GM23248 (cell line): ENCODE data around the gene EMC7. TPM values are rescaled to one million over a fixed set of nuclear protein-coding genes. Genes with fewer than 3 reads are reported as not detected.
"Not testable (repeated sequence)": the region's sequence is repeated elsewhere in the genome, so short reads cannot be mapped to it uniquely, and the experiment has no call there.

Source experiments
- DNase-seq: peaks from one replicate; pipeline ENCODE4 v3.0.0-alpha.2; 2015
- H2AFZ ChIP-seq: fragments of 200-600 bp; sonication (generic); 2 replicates; pipeline ENCODE4 v1.6.1; 2016; ENCODE audit warnings: antibody characterized with exemption
- H3F3A ChIP-seq: fragments of 200-600 bp; sonication (generic); 2 replicates; pipeline ENCODE4 v1.6.1; 2016; ENCODE audit warnings: mild to moderate bottlenecking, antibody characterized with exemption, mixed run types; ENCODE audit not compliant: insufficient read depth
- H3K27ac ChIP-seq: fragments of 200-600 bp; sonication (generic); 2 replicates; pipeline ENCODE4 v1.5.1; 2016; ENCODE audit warnings: mild to moderate bottlenecking
- H3K27me3 ChIP-seq: fragments of 200-600 bp; sonication (generic); replicated peaks from 2 replicates; pipeline ENCODE4 v1.6.1; 2016; ENCODE audit warnings: mild to moderate bottlenecking; ENCODE audit not compliant: insufficient read depth
- H3K36me3 ChIP-seq: fragments of 200-600 bp; sonication (generic); 2 replicates; pipeline ENCODE4 v1.6.1; 2016; ENCODE audit warnings: low read depth, mild to moderate bottlenecking
- H3K4me1 ChIP-seq: fragments of 200-600 bp; sonication (generic); 2 replicates; pipeline ENCODE4 v1.6.1; 2016; ENCODE audit warnings: mild to moderate bottlenecking; ENCODE audit not compliant: insufficient read depth
- H3K4me2 ChIP-seq: fragments of 200-600 bp; sonication (generic); one replicate; pipeline ENCODE4 v1.6.1; 2016; ENCODE audit warnings: mild to moderate bottlenecking; ENCODE audit not compliant: unreplicated experiment
- H3K4me3 ChIP-seq: fragments of 200-600 bp; sonication (generic); 2 replicates; pipeline ENCODE4 v1.5.1; 2016; ENCODE audit warnings: mild to moderate bottlenecking
- H3K79me2 ChIP-seq: fragments of 200-600 bp; sonication (generic); 2 replicates; pipeline ENCODE4 v1.6.1; 2016; ENCODE audit warnings: mild to moderate bottlenecking; ENCODE audit not compliant: insufficient read depth
- H3K9ac ChIP-seq: fragments of 200-600 bp; sonication (generic); 2 replicates; pipeline ENCODE4 v1.6.1; 2016; ENCODE audit warnings: mild to moderate bottlenecking
- H3K9me2 ChIP-seq: fragments of 200-600 bp; sonication (generic); 2 replicates; pipeline ENCODE4 v1.6.1; 2016; ENCODE audit warnings: mixed run types, mild to moderate bottlenecking, moderate library complexity; ENCODE audit not compliant: insufficient read depth
- H3K9me3 ChIP-seq: fragments of 200-600 bp; sonication (generic); one replicate; pipeline ENCODE4 v1.6.1; 2017; ENCODE audit warnings: low read depth
- H4K20me1 ChIP-seq: fragments of 200-600 bp; sonication (generic); 2 replicates; pipeline ENCODE4 v1.6.0; 2016; ENCODE audit not compliant: insufficient read depth
- EZH2 ChIP-seq: fragments of 200-600 bp; sonication (generic); IDR thresholded peaks from 2 replicates; pipeline ENCODE4 v1.6.1; 2018; ENCODE audit warnings: antibody characterized with exemption, mild to moderate bottlenecking; ENCODE audit not compliant: insufficient read depth, poor library complexity, severe bottlenecking
- EZH2phosphoT487 ChIP-seq: fragments of 200-600 bp; sonication (generic); IDR thresholded peaks from 2 replicates; pipeline ENCODE4 v1.6.1; 2018; ENCODE audit warnings: antibody characterized with exemption, moderate library complexity, mild to moderate bottlenecking, low read depth; ENCODE audit not compliant: insufficient read depth
- whole genome bisulfite sequencing, 2 experiments: methylation state at CpG; one replicate each; pipeline ENCODE4 v1.1.6; 2015 to 2017; ENCODE audit warnings: low lambda C conversion rate in 2 of 2, low coverage in 1 of 2; ENCODE audit errors: missing lambda C conversion rate in 2 of 2; 5-methylcytosine and 5-hydroxymethylcytosine counted together
- in situ Hi-C: fragments of 300-500 bp; cut with MboI; formaldehyde crosslinking; loops from 2 replicates; pipeline ENCODE4 v1.15.0; 2020
- polyA plus RNA-seq: library from polyadenylated mRNA; unstranded; fragments of >200 nt; fragmentation: Nextera tagmentation; extraction: Ambion mirVana; gene quantifications from 2 replicates; pipeline ENCODE4 v1.2.1, GENCODE V29; 2016
- total RNA-seq: library from RNA; depleted of rRNA; stranded (reverse); fragments of >200 nt; shearing (Covaris generic); gene quantifications from 2 replicates; pipeline ENCODE4 v1.2.3, GENCODE V29; 2014

Gene EMC7
- total and polyA plus RNA-seq, 2 experiments from 2014 or later = 52.6 to 229 TPM

GRCh38 chr15:34122771-34123183, 21.1 kb upstream of the EMC7 start:
- 8 to 9% methylated on average over 6 of the region's 6 CpGs for WGBS, 2 experiments
- in situ Hi-C loops = loop anchor here (25.0 kb wide), 1 partner anchor 240 kb away; the partner anchor contains the start of gene LPCAT4
- H3K27ac ChIP-seq = peak overlapping the region; percentile 62

GRCh38 chr15:34121786-34122185, 20.1 kb upstream of the EMC7 start:
- not testable (repeated sequence) for DNase-seq, H3K9me3 ChIP-seq
- in situ Hi-C loops = loop anchor here (25.0 kb wide), 1 partner anchor 241 kb away; the partner anchor contains the start of gene LPCAT4

More at GRCh38 chr15:34122771-34123183, 21.1 kb upstream of the EMC7 start:
- H3K36me3 ChIP-seq = no peaks in the 10 kb centered on the region
- H3K9ac ChIP-seq = peak overlapping the region; percentile 27
- 0 out of 2 replicates have a peak overlapping the region, but pooled peaks have one; percentile 4 for H3K4me3 ChIP-seq
- peak overlapping the region; percentile 24 for H3K4me2 ChIP-seq
- peaks cover 6% of the 10 kb centered on the region; the same call in 1 of the 2 replicates for H3K4me1 ChIP-seq
- peak; percentile 94 for DNase-seq
- TF ChIP-seq EZH2 (no peak), EZH2phosphoT487 (no peak)
- peaks cover 24% of the 10 kb centered on the region for H3F3A ChIP-seq
- peak overlapping the region; percentile 21; the same call in 1 of the 2 replicates for H2AFZ ChIP-seq
- no peaks in the 10 kb centered on the region for H3K9me2 ChIP-seq
- no peaks in the 10 kb centered on the region for H3K27me3 ChIP-seq
- H3K79me2 ChIP-seq = no peaks in the 10 kb centered on the region
- no peaks in the 10 kb centered on the region for H4K20me1 ChIP-seq
- no peaks in the 10 kb centered on the region for H3K9me3 ChIP-seq

GRCh38 chr15:34120420-34120819, 18.8 kb upstream of the EMC7 start:
- H3K4me2 ChIP-seq, H2AFZ ChIP-seq, H3K4me1 ChIP-seq, H3K9me2 ChIP-seq, H3K9ac ChIP-seq, H3K27ac ChIP-seq, DNase-seq, H3K9me3 ChIP-seq, H3K27me3 ChIP-seq, H3K4me3 ChIP-seq, H3K79me2 ChIP-seq, H3K36me3 ChIP-seq, H4K20me1 ChIP-seq: not testable (repeated sequence)
- whole genome bisulfite sequencing, 2 experiments = 89 to 93% methylated on average over 2 of the region's 2 CpGs
- in situ Hi-C loops = loop anchor here (25.0 kb wide), 1 partner anchor 242 kb away; the partner anchor contains the start of gene LPCAT4
- H3F3A ChIP-seq = peaks cover 24% of the 10 kb centered on the region

More at GRCh38 chr15:34121786-34122185, 20.1 kb upstream of the EMC7 start:
- H4K20me1 ChIP-seq, H2AFZ ChIP-seq, H3K4me3 ChIP-seq, H3K27me3 ChIP-seq, H3K36me3 ChIP-seq, H3K79me2 ChIP-seq, H3K9me2 ChIP-seq, H3K27ac ChIP-seq, H3K4me1 ChIP-seq, H3K9ac ChIP-seq, H3K4me2 ChIP-seq: not testable (repeated sequence)
- H3F3A ChIP-seq = peaks cover 24% of the 10 kb centered on the region
- 56 to 63% methylated on average over 12 of the region's 12 CpGs for WGBS, 2 experiments

- Histone ChIP-seq H3K9me2 (no peaks in the 10 kb centered on the region), H3K36me3 (no peaks in the 10 kb centered on the region), H3K9me3 (no peaks in the 10 kb centered on the region), H3K9ac (no peak overlapping the region), H4K20me1 (no peaks in the 10 kb centered on the region), H3K4me3 (no peak overlapping the region), H3K4me2 (no peak overlapping the region), H2AFZ (no peak overlapping the region), H3K27ac (no peak overlapping the region), H3F3A (peaks cover 21% of the 10 kb centered on the region), H3K4me1 (peaks cover 6% of the 10 kb centered on the region; the same call in 1 of the 2 replicates), H3K27me3 (no peaks in the 10 kb centered on the region), H3K79me2 (no peaks in the 10 kb centered on the region)
- no peak for TF ChIP-seq EZH2
- no peak for TF ChIP-seq EZH2phosphoT487
- in situ Hi-C loops = loop anchor here (25.0 kb wide), 1 partner anchor 243 kb away; the partner anchor contains the start of gene LPCAT4
- WGBS, 2 experiments = 51 to 56% methylated on average over 4 of the region's 4 CpGs
- peak; percentile 30 for DNase-seq
These were observed 17.6 kb upstream of the EMC7 start for GRCh38 chr15:34119291-34119690.

- H3K79me2 ChIP-seq = no peaks in the 10 kb centered on the region
- H3K4me1 ChIP-seq = no peaks in the 10 kb centered on the region
- no peak overlapping the region for H3K9ac ChIP-seq
- H2AFZ ChIP-seq = no peak overlapping the region
- TF ChIP-seq EZH2phosphoT487 (no peak), EZH2 (no peak)
- no peak overlapping the region for H3K4me2 ChIP-seq
- H4K20me1 ChIP-seq = no peaks in the 10 kb centered on the region
- in situ Hi-C loops = loop anchor here (25.0 kb wide), 1 partner anchor 246 kb away; the partner anchor contains the start of gene LPCAT4
- no peaks in the 10 kb centered on the region for H3K9me2 ChIP-seq
- no peaks in the 10 kb centered on the region for H3K9me3 ChIP-seq
- 64 to 70% methylated on average over 2 of the region's 2 CpGs for WGBS, 2 experiments
- no peaks in the 10 kb centered on the region for H3F3A ChIP-seq
- no peak for DNase-seq
- H3K4me3 ChIP-seq = no peak overlapping the region
- no peaks in the 10 kb centered on the region for H3K36me3 ChIP-seq
- no peak overlapping the region for H3K27ac ChIP-seq
- no peaks in the 10 kb centered on the region for H3K27me3 ChIP-seq
These were observed 15.0 kb upstream of the EMC7 start for GRCh38 chr15:34116620-34117019.
